Measurements from ENCODE around the gene RERG.

DNA sequence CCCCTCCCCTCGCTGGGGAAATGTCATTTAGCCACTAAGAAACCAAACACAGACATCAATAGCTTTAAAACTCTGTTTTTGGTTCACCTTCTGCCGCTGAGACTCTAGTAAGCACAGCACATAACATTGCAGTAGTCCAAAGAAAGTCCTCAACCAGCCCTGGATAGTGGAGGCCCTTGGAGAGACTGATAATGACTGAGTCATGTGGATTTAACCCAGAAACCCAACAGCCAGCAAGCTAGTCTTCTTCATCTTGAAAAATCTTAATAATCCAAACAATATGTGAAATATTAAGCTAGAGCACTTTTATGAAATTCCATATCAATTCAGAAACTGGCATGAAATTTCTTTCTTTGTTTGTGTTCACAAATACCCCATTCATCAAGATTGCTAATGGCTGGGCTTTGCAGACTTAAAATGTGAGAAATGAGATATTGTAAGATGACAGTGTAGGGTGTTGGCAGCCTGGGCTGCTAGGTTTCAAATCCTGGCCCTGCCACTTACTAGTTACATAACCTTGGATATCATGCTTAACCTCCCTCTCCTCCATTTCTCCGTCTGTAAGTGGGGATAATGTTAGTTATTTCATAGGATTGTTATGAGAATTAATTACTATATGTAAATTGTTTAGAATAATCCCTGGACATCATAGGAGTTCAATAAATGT is 40.1 kb downstream of the RERG start:
- TF ChIP-seq, protein P1, sequence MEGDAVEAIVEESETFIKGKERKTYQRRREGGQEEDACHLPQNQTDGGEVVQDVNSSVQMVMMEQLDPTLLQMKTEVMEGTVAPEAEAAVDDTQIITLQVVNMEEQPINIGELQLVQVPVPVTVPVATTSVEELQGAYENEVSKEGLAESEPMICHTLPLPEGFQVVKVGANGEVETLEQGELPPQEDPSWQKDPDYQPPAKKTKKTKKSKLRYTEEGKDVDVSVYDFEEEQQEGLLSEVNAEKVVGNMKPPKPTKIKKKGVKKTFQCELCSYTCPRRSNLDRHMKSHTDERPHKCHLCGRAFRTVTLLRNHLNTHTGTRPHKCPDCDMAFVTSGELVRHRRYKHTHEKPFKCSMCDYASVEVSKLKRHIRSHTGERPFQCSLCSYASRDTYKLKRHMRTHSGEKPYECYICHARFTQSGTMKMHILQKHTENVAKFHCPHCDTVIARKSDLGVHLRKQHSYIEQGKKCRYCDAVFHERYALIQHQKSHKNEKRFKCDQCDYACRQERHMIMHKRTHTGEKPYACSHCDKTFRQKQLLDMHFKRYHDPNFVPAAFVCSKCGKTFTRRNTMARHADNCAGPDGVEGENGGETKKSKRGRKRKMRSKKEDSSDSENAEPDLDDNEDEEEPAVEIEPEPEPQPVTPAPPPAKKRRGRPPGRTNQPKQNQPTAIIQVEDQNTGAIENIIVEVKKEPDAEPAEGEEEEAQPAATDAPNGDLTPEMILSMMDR (conservative IDR thresholded peaks at IDR 0.05; ENCODE audit: low read depth, low read length), result no peak
- TF ChIP-seq EZH2 (IDR thresholded peaks at IDR 0.05; ENCODE audit: borderline replicate concordance, low read depth, low read length, poor library complexity, severe bottlenecking), result no peak

All from A673 (cell line).